Neural progenitor cell (in vitro differentiated cells): ENCODE data around the gene IL17RA. TPM values are rescaled to one million over a fixed set of nuclear protein-coding genes. Genes with fewer than 3 reads are reported as not detected.

Experiments
- DNase-seq: peaks from one replicate; pipeline ENCODE4 v3.0.0-alpha.2; 2016; ENCODE audit warnings: low spot score
- H2AFZ ChIP-seq: fragments of 200-600 bp; sonication (generic); replicated peaks from 2 replicates; pipeline ENCODE4 v1.6.1; 2016; ENCODE audit warnings: antibody characterized with exemption
- H3F3A ChIP-seq: fragments of 200-600 bp; sonication (generic); 2 replicates; pipeline ENCODE4 v1.6.1; 2016; ENCODE audit warnings: antibody characterized with exemption, low read depth
- H3K27ac ChIP-seq: fragments of 200-600 bp; sonication (generic); 2 replicates; pipeline ENCODE4 v1.5.1; 2016; ENCODE audit warnings: mild to moderate bottlenecking
- H3K27me3 ChIP-seq: fragments of 200-600 bp; sonication (generic); 2 replicates; pipeline ENCODE4 v1.6.1; 2016; ENCODE audit warnings: mild to moderate bottlenecking, moderate library complexity
- H3K36me3 ChIP-seq: fragments of 200-600 bp; sonication (generic); 2 replicates; pipeline ENCODE4 v1.5.1; 2016
- H3K4me1 ChIP-seq: fragments of 200-600 bp; sonication (generic); 2 replicates; pipeline ENCODE4 v1.6.1; 2016; ENCODE audit warnings: mixed run types
- H3K4me2 ChIP-seq: fragments of 200-600 bp; sonication (generic); 2 replicates; pipeline ENCODE4 v1.6.1; 2016
- H3K4me3 ChIP-seq: fragments of 200-600 bp; sonication (generic); 2 replicates; pipeline ENCODE4 v1.5.1; 2016
- H3K79me2 ChIP-seq: fragments of 200-600 bp; sonication (generic); 2 replicates; pipeline ENCODE4 v1.6.1; 2016; ENCODE audit warnings: low read depth
- H3K9ac ChIP-seq: fragments of 200-600 bp; sonication (generic); 2 replicates; pipeline ENCODE4 v1.6.1; 2016
- H3K9me3 ChIP-seq: fragments of 200-600 bp; sonication (generic); 2 replicates; pipeline ENCODE4 v1.5.1; 2016; ENCODE audit warnings: low read depth
- H4K20me1 ChIP-seq: fragments of 200-600 bp; sonication (generic); 2 replicates; pipeline ENCODE4 v1.6.1; 2016; ENCODE audit warnings: low read depth
- H3K27ac Mint-ChIP-seq: 3 replicates; pipeline ENCODE4 v1.8.0; 2021; ENCODE audit warnings: mixed read lengths
- H3K27me3 Mint-ChIP-seq: 2 replicates; pipeline ENCODE4 v1.8.0; 2022; ENCODE audit warnings: low read depth, mild to moderate bottlenecking, inconsistent platforms, moderate library complexity, mixed read lengths; ENCODE audit not compliant: insufficient read depth
- H3K36me3 Mint-ChIP-seq: 3 replicates; pipeline ENCODE4 v1.8.0; 2021; ENCODE audit warnings: mixed read lengths
- H3K4me1 Mint-ChIP-seq: 3 replicates; pipeline ENCODE4 v1.8.0; 2021; ENCODE audit warnings: mixed read lengths
- H3K4me3 Mint-ChIP-seq: 3 replicates; pipeline ENCODE4 v1.8.0; 2021; ENCODE audit warnings: mild to moderate bottlenecking, moderate library complexity, mixed read lengths
- H3K9me3 Mint-ChIP-seq: 3 replicates; pipeline ENCODE4 v1.8.0; 2020; ENCODE audit warnings: mixed read lengths
- CTCF ChIP-seq: fragments of 200-600 bp; sonication (generic); IDR thresholded peaks from 2 replicates; pipeline ENCODE4 v1.5.1; 2017; ENCODE audit warnings: antibody characterized with exemption, mild to moderate bottlenecking
- EZH2 ChIP-seq: fragments of 200-600 bp; sonication (generic); IDR thresholded peaks from 2 replicates; pipeline ENCODE4 v1.6.1; 2017; ENCODE audit warnings: antibody characterized with exemption, mild to moderate bottlenecking, moderate library complexity
- EZH2phosphoT487 ChIP-seq: fragments of 200-600 bp; sonication (generic); IDR thresholded peaks from 2 replicates; pipeline ENCODE4 v1.6.1; 2017; ENCODE audit warnings: antibody characterized with exemption
- total RNA-seq: library from RNA; depleted of rRNA; stranded (reverse); fragments of >200 nt; gene quantifications from 2 replicates; pipeline ENCODE4 v1.2.3, GENCODE V29; 2015; ENCODE audit warnings: low replicate concordance

IL17RA gene
- total RNA-seq, 1 donor from 2014 or later = 5.2 TPM

- Histone ChIP-seq H4K20me1 (peaks cover 57% of the 10 kb centered on the region), H3K4me3 (no peak overlapping the region), H3F3A (no peaks in the 10 kb centered on the region), H3K4me2 (no peak overlapping the region), H3K9ac (no peak overlapping the region), H3K27me3 (no peaks in the 10 kb centered on the region), H3K36me3 (no peaks in the 10 kb centered on the region), H2AFZ (no peak overlapping the region), H3K4me1 (no peaks in the 10 kb centered on the region), H3K79me2 (peaks cover 64% of the 10 kb centered on the region), H3K27ac (no peak overlapping the region), H3K9me3 (no peaks in the 10 kb centered on the region)
- Mint-ChIP-seq H3K27me3 (no peaks in the 10 kb centered on the region), H3K4me3 (no peak overlapping the region), H3K9me3 (no peaks in the 10 kb centered on the region), H3K4me1 (peaks cover 3% of the 10 kb centered on the region), H3K27ac (no peak overlapping the region), H3K36me3 (peaks cover 11% of the 10 kb centered on the region)
- DNase-seq = no peak
- TF ChIP-seq EZH2phosphoT487 (no peak), CTCF (no peak), EZH2 (no peak)
Observed at GRCh38 chr22:17149076-17149815, 64.4 kb downstream of the IL17RA start.

DNA sequence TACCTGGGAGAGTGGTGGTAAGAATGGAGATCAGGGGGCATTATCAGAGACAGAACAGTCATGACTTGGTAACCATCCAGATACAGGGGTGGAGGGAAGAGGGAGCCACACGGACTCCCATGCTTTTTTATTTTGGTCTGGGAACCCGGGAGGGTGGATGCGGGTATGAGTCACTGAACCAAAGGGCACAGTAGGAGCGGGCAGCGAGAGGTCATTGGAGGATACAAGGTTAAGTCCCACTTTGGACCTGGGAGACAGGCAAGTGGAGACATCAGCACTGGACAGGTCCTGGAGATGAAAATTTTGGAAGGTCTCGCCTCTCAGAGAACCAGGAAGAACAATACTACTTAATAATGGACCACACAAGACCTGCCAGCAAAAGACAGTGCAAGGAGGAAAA is 67.5 kb downstream of the IL17RA start:
- no peak for DNase-seq
- no peak overlapping the region for H3K4me3 ChIP-seq
- H3K27ac Mint-ChIP-seq = no peak overlapping the region
- H2AFZ ChIP-seq = no peak overlapping the region
- peaks cover 12% of the 10 kb centered on the region for H3K36me3 Mint-ChIP-seq
- no peaks in the 10 kb centered on the region for H3K36me3 ChIP-seq
- no peak overlapping the region for H3K9ac ChIP-seq
- peaks cover 95% of the 10 kb centered on the region for H3K79me2 ChIP-seq
- no peaks in the 10 kb centered on the region for H3K27me3 Mint-ChIP-seq
- no peak overlapping the region for H3K4me3 Mint-ChIP-seq
- TF ChIP-seq CTCF (no peak), EZH2phosphoT487 (no peak), EZH2 (no peak)
- no peak overlapping the region for H3K27ac ChIP-seq
- peaks cover 2% of the 10 kb centered on the region for H3F3A ChIP-seq
- no peaks in the 10 kb centered on the region for H3K27me3 ChIP-seq
- H3K4me2 ChIP-seq = no peak overlapping the region
- peaks cover 9% of the 10 kb centered on the region for H3K4me1 Mint-ChIP-seq
- no peaks in the 10 kb centered on the region for H3K9me3 Mint-ChIP-seq
- H4K20me1 ChIP-seq = peaks cover 83% of the 10 kb centered on the region
- H3K4me1 ChIP-seq = peaks cover 2% of the 10 kb centered on the region
- H3K9me3 ChIP-seq = no peaks in the 10 kb centered on the region

- Mint-ChIP-seq H3K36me3 (peaks cover 7% of the 10 kb centered on the region), H3K4me1 (peaks cover 13% of the 10 kb centered on the region), H3K27me3 (no peaks in the 10 kb centered on the region), H3K9me3 (no peaks in the 10 kb centered on the region), H3K27ac (no peak overlapping the region), H3K4me3 (no peak overlapping the region)
- no peaks in the 10 kb centered on the region for H3K36me3 ChIP-seq
- no peak overlapping the region for H3K9ac ChIP-seq
- H4K20me1 ChIP-seq = peaks cover 89% of the 10 kb centered on the region
- peaks cover 97% of the 10 kb centered on the region for H3K79me2 ChIP-seq
- no peak for DNase-seq
- no peak overlapping the region for H2AFZ ChIP-seq
- H3K4me2 ChIP-seq = no peak overlapping the region
- peaks cover 5% of the 10 kb centered on the region for H3K4me1 ChIP-seq
- H3K9me3 ChIP-seq = no peaks in the 10 kb centered on the region
- no peak overlapping the region for H3K4me3 ChIP-seq
- no peak for TF ChIP-seq EZH2phosphoT487
- TF ChIP-seq EZH2 = no peak
- TF ChIP-seq CTCF = no peak
- H3K27me3 ChIP-seq = no peaks in the 10 kb centered on the region
- no peak overlapping the region for H3K27ac ChIP-seq
- H3F3A ChIP-seq = peaks cover 8% of the 10 kb centered on the region
Observed at GRCh38 chr22:17152971-17153370, 68.2 kb downstream of the IL17RA start.
